ENCODE data around the gene SND1.

Gene SND1

DNA sequence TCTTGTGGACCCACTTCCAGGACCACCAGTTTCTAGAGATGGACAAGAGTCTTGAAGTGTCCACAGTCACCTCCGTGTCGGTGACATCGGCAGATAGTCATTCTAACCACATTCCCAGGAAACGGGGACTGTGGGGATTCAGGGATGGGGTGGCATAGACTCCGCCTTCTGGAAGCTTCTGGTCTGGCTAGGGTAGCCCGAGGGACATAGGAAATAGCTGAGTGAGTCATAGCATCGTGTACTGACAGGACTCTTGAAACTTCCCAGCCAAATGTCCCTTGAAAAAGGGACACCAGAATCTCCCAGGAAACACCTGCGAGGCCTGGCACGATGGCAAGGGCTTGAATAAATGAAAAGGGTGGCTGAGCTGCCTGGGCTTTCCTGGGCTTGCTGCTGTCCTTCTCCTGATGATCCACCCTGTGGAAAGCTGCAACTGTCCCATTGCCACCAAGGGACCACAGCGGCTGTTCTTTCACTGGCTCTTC, 463.4 kb downstream of the SND1 start:
- ATAC-seq, result peak; percentile 38

DNA sequence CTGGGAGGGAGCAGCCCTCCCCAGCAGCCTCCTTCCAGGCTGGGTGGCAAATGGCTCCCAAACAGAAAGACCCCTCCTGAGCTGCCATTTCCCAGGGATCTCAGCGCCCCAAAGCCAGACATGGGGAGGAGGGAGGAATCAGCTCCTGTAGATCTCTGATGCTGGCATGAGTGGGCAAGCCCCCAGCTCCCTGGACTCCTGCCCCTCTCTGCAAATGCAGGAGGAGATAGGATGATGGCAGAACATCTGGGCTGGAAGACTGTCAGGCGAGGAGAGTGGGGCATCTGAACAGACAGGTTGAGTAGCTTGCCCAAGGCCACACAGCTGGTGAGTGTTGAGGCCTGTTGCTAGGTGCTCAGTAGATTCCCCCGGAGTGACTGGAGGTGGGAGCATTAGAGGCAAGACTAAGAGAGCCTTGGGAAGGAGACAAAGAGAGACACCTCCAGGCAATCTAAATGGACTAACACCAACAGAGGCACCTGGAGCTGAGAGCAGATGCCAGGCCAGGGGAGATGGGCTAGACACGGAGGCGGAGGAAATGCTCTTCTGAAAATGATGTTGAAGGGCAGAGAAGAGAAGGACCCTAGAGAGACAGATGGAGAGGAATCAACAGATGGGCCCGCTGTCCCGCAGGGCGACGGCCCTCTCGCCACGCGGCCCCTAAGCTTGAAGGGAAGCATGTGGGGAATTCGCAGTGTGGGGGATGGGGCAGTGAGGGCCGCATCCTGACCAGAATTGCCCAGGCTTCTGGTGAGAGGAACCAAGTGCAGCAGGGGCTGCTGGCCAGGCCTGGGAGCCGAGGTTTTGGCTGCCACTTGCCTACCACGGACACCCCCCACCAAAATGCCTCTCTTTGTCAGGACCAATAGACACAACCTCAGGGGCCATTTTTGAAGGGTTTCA, 464.1 kb downstream of the SND1 start:
- no peak for TF ChIP-seq ISL1 (CRISPR knock-in tag; IDR thresholded peaks at IDR 0.05)
- no peak for TF ChIP-seq ARNTL (CRISPR knock-in tag; IDR thresholded peaks at IDR 0.05; ENCODE audit: borderline replicate concordance, low read depth)
- TF ChIP-seq ZFP3 (CRISPR knock-in tag; IDR thresholded peaks at IDR 0.05), result no peak
- TF ChIP-seq, protein P1, sequence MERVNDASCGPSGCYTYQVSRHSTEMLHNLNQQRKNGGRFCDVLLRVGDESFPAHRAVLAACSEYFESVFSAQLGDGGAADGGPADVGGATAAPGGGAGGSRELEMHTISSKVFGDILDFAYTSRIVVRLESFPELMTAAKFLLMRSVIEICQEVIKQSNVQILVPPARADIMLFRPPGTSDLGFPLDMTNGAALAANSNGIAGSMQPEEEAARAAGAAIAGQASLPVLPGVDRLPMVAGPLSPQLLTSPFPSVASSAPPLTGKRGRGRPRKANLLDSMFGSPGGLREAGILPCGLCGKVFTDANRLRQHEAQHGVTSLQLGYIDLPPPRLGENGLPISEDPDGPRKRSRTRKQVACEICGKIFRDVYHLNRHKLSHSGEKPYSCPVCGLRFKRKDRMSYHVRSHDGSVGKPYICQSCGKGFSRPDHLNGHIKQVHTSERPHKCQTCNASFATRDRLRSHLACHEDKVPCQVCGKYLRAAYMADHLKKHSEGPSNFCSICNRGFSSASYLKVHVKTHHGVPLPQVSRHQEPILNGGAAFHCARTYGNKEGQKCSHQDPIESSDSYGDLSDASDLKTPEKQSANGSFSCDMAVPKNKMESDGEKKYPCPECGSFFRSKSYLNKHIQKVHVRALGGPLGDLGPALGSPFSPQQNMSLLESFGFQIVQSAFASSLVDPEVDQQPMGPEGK (CRISPR knock-in tag; IDR thresholded peaks at IDR 0.05; ENCODE audit: borderline replicate concordance), result no peak
- no peak for TF ChIP-seq ESRRG (CRISPR knock-in tag; IDR thresholded peaks at IDR 0.05)
- no peak for TF ChIP-seq ZNF70 (CRISPR knock-in tag; IDR thresholded peaks at IDR 0.05)
- ATAC-seq, result no peak

More for the DNA sequence above, 463.4 kb downstream of the SND1 start:
- TF ChIP-seq CSDC2 (CRISPR knock-in tag; IDR thresholded peaks at IDR 0.05) (no peak), ZNF565 (CRISPR knock-in tag; conservative IDR thresholded peaks at IDR 0.05; ENCODE audit: low read depth) (no peak), TOX (CRISPR knock-in tag; IDR thresholded peaks at IDR 0.05; ENCODE audit: borderline replicate concordance) (no peak), ZC3H10 (CRISPR knock-in tag; IDR thresholded peaks at IDR 0.05) (no peak), BACH2 (CRISPR knock-in tag; IDR thresholded peaks at IDR 0.05; ENCODE audit: borderline replicate concordance) (no peak), RARB (CRISPR knock-in tag; IDR thresholded peaks at IDR 0.05) (no peak), ESRRG (CRISPR knock-in tag; IDR thresholded peaks at IDR 0.05) (no peak), TCF4 (CRISPR knock-in tag; IDR thresholded peaks at IDR 0.05; ENCODE audit: borderline replicate concordance) (no peak), ARNTL (CRISPR knock-in tag; IDR thresholded peaks at IDR 0.05; ENCODE audit: borderline replicate concordance, low read depth) (no peak), ZFP3 (CRISPR knock-in tag; IDR thresholded peaks at IDR 0.05) (no peak), SNAI2 (CRISPR knock-in tag; IDR thresholded peaks at IDR 0.05) (no peak), ZNF8 (CRISPR knock-in tag; IDR thresholded peaks at IDR 0.05) (no peak), GLIS3 (CRISPR knock-in tag; IDR thresholded peaks at IDR 0.05) (no peak)
- TF ChIP-seq, protein P2, sequence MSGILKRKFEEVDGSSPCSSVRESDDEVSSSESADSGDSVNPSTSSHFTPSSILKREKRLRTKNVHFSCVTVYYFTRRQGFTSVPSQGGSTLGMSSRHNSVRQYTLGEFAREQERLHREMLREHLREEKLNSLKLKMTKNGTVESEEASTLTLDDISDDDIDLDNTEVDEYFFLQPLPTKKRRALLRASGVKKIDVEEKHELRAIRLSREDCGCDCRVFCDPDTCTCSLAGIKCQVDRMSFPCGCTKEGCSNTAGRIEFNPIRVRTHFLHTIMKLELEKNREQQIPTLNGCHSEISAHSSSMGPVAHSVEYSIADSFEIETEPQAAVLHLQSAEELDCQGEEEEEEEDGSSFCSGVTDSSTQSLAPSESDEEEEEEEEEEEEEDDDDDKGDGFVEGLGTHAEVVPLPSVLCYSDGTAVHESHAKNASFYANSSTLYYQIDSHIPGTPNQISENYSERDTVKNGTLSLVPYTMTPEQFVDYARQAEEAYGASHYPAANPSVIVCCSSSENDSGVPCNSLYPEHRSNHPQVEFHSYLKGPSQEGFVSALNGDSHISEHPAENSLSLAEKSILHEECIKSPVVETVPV (CRISPR knock-in tag; IDR thresholded peaks at IDR 0.05), result no peak
- TF ChIP-seq, protein P1 (CRISPR knock-in tag; IDR thresholded peaks at IDR 0.05; ENCODE audit: borderline replicate concordance), result no peak
- TF ChIP-seq, protein P3, sequence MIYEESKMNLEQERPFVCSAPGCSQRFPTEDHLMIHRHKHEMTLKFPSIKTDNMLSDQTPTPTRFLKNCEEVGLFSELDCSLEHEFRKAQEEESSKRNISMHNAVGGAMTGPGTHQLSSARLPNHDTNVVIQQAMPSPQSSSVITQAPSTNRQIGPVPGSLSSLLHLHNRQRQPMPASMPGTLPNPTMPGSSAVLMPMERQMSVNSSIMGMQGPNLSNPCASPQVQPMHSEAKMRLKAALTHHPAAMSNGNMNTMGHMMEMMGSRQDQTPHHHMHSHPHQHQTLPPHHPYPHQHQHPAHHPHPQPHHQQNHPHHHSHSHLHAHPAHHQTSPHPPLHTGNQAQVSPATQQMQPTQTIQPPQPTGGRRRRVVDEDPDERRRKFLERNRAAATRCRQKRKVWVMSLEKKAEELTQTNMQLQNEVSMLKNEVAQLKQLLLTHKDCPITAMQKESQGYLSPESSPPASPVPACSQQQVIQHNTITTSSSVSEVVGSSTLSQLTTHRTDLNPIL (CRISPR knock-in tag; IDR thresholded peaks at IDR 0.05; ENCODE audit: low read depth), result no peak
- TF ChIP-seq, protein P4, sequence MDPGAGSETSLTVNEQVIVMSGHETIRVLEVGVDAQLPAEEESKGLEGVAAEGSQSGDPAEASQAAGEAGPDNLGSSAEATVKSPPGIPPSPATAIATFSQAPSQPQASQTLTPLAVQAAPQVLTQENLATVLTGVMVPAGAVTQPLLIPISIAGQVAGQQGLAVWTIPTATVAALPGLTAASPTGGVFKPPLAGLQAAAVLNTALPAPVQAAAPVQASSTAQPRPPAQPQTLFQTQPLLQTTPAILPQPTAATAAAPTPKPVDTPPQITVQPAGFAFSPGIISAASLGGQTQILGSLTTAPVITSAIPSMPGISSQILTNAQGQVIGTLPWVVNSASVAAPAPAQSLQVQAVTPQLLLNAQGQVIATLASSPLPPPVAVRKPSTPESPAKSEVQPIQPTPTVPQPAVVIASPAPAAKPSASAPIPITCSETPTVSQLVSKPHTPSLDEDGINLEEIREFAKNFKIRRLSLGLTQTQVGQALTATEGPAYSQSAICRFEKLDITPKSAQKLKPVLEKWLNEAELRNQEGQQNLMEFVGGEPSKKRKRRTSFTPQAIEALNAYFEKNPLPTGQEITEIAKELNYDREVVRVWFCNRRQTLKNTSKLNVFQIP (CRISPR knock-in tag; IDR thresholded peaks at IDR 0.05; ENCODE audit: borderline replicate concordance, low read depth), result no peak

DNA sequence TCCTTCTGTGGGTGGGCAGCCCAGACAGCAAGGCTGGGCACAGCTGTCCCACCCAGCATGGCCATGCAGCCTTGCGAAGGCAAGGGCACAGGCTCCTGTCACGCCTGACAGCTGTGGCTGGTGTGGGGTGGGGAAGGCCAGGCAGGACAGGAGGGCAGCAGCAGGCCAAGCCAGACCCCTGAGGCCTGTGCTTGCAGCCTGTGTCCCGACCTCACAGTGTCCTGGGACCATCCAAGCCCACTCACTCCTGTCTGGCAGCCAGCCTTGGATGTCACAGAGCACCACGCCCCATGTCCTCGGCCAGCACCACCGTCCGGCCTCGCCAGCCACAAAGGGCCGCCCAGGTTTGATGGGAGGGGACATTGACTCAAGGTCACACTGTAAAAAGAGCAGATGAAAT, 464.7 kb downstream of the SND1 start:
- TF ChIP-seq TOX (CRISPR knock-in tag; IDR thresholded peaks at IDR 0.05; ENCODE audit: borderline replicate concordance), result no peak
- no peak for TF ChIP-seq ISL1 (CRISPR knock-in tag; IDR thresholded peaks at IDR 0.05)
- TF ChIP-seq CSDC2 (CRISPR knock-in tag; IDR thresholded peaks at IDR 0.05), result no peak
- TF ChIP-seq, protein P1 (CRISPR knock-in tag; IDR thresholded peaks at IDR 0.05; ENCODE audit: borderline replicate concordance), result no peak
- no peak for ATAC-seq
